Stimulated activated CD4-positive, alpha-beta T cell treated with anti-CD3 and anti-CD28 coated beads, Interleukin-4, amount 100 ng/mL, for 4 hours (primary cell): Measurements from ENCODE around the gene ZNF521.

Experiments used
- DNase-seq, 2 experiments: peaks; one replicate each; pipeline ENCODE4 v3.0.0-alpha.2; 2020

The ZNF521 gene

GRCh38 chr18:25244924-25245698 lies 106.9 kb downstream of the ZNF521 start:
- DNase-seq, result no peak

DNA sequence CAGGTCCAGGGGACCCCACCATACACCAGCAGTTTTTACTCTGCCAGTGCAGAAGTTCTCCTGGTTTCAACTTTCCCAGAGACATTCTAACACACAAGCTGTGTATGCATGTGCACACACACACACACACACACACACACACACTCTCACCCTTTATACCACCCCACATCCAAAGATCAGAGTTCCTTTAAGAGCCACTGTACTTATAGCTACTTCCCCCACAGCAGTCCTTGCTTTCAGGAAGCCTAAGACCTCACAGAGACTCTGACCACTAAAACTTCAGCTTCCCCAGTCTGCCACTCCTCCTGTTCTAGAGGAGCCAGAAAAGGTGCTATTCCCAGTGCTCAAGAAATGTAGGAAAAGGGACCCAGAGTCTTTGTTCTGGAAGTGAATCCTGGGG lies 107.8 kb downstream of the ZNF521 start:
- DNase-seq, result no peak

DNA sequence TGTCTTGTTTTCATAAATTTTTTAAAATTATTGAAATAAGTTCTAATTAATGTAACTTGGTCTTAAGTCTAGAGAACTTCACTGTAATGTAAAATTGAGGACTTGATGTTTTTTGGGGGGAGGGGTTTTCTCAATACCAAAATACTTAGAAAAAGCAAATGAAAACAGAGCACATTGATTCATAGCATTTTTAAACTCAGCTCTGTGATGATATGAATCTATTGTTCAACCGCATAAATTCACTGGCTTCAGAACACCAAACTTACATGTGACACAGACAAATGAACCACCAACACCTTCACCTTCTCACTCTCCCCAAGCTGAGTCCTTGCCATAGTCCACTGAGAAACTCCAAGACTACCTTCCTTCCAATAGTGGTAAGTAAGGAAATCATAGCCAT lies 108.2 kb downstream of the ZNF521 start:
- no peak for DNase-seq

GRCh38 chr18:25243257-25243656 lies 108.7 kb downstream of the ZNF521 start:
- no peak for DNase-seq

DNA sequence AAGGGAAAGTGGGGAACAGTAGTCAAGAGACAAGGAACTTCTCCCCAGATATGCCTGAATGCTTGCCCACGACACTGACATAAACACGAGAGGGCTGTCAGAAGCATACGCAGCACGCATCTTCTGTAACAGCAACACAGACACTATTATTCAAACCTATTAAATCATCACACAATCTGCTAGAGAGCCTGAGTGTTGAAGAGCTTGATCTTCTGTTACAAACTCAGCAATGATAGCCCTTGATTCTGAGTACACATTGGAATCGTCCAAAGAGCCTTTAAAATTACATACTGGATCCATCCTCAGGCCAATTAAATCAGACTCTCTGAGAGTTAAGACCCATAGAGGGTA lies 111.6 kb downstream of the ZNF521 start:
- no peak for DNase-seq

GRCh38 chr18:25239581-25240419 lies 112.2 kb downstream of the ZNF521 start:
- DNase-seq, result no peak

DNA sequence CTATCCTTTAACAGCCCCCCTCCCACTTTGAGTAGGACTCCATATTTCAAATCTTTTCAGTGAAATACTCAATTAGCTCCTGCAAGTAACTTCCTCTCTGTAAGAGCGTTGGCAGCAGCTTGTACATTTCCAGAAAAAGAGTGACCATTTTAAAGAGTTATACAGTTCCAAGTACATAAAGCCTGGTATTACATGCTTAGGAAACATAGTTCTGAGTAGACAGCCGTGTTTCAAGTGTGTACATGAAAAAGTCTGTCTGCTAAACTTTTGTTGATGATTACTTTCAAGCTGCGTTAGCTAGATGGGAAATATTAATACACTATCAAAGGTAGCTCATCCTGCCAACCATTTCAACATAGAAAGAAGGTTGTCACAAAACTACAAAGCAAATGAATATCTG lies 112.8 kb downstream of the ZNF521 start:
- no peak for DNase-seq

GRCh38 chr18:25237571-25238267 lies 114.2 kb downstream of the ZNF521 start:
- no peak for DNase-seq

DNA sequence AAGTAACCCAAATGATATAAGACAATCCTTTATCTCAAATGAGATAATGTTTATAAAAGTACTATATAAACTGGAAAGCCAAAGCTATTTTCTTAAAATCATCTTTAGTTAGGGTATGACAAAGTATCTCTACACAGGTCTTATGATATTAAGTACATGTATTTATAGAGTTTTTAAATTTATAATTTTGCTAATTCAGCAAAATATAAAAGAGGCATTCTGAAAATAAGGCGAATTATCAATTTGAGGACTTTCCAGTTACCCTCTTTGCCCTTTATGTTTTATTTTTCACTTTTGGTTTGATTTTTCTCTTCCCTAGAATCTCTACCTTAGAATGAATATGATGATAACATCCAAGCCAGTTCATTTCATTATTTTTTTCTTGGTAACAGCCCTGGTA lies 115.2 kb downstream of the ZNF521 start:
- DNase-seq, result no peak

GRCh38 chr18:25235401-25236042 lies 116.4 kb downstream of the ZNF521 start:
- no peak for DNase-seq

DNA sequence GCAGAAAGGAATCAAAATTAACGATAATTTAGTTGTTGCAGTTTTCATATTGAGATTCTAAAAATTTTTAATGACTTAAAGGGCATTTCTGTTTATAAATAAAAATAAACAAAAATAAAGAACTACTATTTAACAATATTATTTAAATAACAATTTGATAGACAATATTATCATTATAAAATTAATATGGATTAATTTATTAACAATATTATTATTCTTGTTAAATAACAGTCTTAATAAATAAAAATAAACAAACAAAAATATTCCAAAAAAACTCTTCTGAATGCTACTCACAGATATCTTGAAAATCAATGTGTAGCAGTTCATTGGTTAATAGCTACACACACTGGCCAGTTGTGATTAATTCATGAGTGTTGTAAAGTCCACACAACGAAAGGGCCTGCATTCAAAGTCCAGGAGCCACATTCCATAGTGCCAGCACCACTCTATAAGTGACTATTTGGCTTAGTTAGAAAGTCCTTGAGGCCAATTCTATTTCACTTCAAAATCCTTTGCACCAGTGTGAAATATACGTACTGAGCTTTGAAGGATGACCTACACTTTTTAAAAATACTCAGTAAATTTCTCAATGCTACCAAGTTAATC lies 117.1 kb downstream of the ZNF521 start:
- no peak for DNase-seq

DNA sequence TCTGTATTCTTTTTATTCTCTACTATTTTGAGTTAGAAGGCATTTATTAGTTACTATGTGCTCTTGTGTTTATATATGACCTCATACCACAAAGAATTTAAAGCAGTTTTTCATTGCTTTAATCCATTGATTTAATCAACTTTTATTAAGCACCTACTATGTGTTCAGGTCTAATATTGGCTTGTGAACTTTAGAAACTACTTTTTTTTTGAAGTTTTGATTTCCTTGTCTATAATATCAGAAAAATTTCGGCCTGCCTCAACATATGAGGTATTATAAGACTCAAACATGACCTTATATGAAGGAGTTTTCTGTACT lies 117.7 kb downstream of the ZNF521 start:
- DNase-seq, result no peak

- no peak for DNase-seq
These were observed 118.2 kb downstream of the ZNF521 start for GRCh38 chr18:25233528-25234321.

- no peak for DNase-seq
These were observed 120.7 kb downstream of the ZNF521 start for GRCh38 chr18:25231327-25231691.

DNA sequence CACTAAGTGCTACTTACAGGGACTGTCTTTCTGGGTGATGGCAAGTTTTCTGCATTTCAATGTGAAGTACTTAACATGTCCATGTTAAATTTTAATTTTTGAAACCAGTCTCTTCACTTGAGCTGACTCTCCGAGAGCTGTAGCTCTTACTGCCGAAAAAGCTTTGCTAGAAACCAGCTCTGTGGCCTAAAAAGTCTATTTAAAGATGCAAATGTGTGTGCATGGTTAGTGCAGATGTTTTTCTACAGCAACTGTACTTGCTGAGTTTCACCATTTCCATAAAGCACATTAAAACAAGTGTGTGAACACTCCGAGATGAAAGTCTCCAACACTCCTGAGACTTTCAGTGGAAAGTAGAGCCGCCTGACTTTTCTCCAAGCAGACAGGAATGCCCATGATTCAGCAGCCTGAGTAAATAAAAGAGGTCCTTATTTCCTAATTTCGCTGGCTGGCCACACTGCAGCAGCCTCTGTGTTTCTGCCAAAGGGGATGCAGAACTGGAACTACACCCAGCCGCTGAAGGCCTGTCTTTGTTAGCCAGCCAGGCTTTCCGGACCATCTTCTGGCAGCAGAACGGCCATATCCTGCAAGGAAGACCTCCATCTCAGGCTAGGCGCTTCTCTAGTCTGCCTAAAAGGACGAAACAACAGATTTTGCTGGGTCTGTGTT lies 121.2 kb downstream of the ZNF521 start:
- DNase-seq, result no peak

- no peak for DNase-seq
These were observed 122.0 kb downstream of the ZNF521 start for GRCh38 chr18:25229920-25230319.

DNA sequence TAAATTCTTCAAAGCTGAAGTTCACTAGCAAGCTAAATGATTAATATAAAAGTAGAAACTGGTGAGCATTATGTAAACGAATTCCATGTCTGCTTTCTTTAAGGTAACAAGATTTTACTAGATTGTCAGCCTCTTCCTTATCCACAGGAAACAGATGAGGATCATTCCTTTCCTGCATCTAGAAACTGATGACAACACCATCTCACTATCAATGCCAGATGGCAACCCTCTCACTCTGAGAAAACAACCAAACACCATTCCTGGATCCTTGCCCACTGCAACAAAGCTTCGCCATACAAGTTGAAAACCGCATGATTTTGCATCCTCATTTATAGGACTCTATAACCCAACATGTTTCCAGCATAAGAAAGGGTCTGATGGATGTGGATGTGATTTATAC lies 122.9 kb downstream of the ZNF521 start:
- DNase-seq, result no peak

DNA sequence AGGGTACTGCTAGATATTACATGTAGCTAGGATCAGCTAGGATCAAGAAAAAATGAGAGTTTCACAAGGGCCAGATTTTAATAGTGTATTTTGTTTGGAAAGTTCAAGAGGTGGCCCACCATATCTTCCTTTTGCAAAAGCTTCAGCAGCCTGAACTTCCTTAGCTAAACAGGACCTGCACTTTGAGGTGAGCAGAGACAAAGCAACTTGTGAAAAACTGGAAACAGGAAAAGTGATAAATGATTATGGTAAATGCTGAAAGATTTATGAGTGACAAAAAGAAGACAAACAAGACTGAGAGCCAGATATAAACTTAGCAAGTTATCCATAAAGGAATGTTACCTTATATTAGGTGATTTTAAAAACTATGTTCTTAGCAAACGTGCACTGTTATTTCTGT lies 123.6 kb downstream of the ZNF521 start:
- no peak for DNase-seq

DNA sequence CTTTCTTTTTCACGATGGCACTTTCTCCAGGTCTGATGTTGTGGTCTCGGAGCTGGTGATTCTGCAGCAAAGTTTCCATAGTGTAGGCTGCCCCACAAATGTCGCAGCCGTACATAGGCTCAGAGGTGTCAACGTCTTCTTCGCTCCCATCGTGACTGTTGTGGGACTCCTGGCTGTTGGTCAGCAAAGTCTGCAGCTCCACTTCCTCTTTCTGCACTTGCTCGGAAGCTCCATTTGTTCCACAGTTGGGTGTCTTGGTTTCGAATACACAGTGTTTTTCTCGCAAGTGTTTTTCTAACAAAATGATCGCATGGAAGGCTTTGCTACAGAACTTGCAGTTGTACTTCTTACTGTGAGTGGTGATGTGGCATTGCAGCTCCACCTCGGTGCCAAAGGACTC lies 126.8 kb downstream of the ZNF521 start:
- no peak for DNase-seq

DNA sequence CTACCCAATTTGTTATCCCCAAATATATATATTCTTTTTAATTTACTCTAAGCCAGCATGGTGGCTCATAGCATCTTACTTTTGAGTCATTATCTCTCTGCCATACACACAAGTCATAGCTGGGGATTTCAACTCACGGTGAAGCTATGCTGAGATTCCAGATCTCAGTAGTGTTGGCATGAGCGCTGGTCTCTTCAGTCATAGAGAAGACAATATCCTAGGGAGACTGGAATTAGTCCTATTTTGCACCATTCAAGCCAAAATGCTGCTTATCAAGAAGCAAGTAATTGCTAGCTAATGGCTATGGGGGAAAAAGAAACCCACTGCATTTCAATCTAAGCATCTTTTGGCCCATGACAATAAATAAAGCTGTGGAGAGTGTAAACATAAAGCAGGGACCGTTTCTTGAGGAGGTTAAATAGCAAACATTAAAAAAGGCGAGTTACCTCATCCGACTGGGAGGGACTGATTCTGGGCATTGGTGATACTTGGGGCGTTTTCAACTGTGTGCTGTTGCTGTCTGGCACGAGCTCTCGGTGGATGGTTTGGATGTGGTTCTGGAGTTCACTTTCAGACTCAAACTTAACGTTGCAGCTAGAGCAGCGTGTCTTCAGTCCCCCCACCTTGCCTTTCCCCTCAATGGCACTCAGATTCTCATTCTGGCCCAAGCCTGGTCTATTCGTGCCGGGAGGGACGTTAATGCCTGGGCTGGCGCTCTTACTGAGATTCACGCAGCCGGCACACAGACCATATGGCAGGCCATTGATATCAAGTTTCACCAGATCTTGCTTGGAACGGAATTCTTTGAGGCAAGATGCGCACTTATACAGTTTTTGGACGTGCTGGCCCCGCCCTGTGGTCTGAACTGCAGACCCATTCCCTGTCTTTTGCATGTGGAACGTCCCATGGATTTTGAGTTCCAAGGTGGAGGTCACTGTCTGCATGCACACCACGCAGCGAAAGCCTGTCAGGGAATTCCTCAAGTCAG lies 127.8 kb downstream of the ZNF521 start:
- DNase-seq, result no peak
